Measurements from ENCODE around the gene SLC35F3.
A peak's percentile ranks its signal among the peaks of the same experiment; 100 is the strongest.

Gene SLC35F3

DNA sequence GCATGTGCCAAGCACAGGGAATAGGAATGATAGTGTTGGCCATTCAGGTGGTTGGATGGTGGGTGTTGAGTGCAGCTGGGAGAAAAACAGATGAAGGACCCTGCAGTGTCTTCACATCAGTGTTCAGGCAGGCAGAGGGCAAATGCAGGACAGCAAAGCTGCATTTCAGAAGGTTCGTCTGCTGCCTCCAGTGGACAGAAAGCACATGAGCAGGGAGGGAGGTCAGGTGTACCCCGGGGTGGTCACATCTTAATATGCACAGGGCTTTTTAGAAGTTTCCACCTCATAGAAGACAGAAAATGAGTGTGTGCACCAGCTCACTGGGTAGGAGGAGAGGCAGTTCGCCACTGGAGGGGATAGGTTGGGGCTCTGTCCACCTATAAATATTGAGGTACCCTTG lies 184.9 kb downstream of the SLC35F3 start:
- peak; percentile 92 for TF ChIP-seq CTCF (IDR thresholded peaks at IDR 0.05; ENCODE audit: low read depth, low read length)
- Histone ChIP-seq H3K36me3 (no peaks in the 10 kb centered on the region), H3K27me3 (ENCODE audit: insufficient read depth, low read depth, severe bottlenecking) (peaks cover 98% of the 10 kb centered on the region), H3K4me3 (ENCODE audit: low read depth, low read length) (no peak overlapping the region), H3K27ac (no peak overlapping the region), H3K9me3 (ENCODE audit: severe bottlenecking) (peaks cover 10% of the 10 kb centered on the region)
- DNase-seq: peak; percentile 40

- no peak for DNase-seq
- TF ChIP-seq CTCF (IDR thresholded peaks at IDR 0.05; ENCODE audit: low read depth, low read length): no peak
- no peak overlapping the region for H3K4me3 ChIP-seq (ENCODE audit: low read depth, low read length)
- H3K36me3 ChIP-seq: no peaks in the 10 kb centered on the region
- H3K27me3 ChIP-seq (ENCODE audit: insufficient read depth, low read depth, severe bottlenecking): peaks cover 98% of the 10 kb centered on the region
- H3K27ac ChIP-seq: no peak overlapping the region
- peaks cover 10% of the 10 kb centered on the region for H3K9me3 ChIP-seq (ENCODE audit: severe bottlenecking)
These were observed 186.0 kb downstream of the SLC35F3 start for GRCh38 chr1:234090212-234091064.

DNA sequence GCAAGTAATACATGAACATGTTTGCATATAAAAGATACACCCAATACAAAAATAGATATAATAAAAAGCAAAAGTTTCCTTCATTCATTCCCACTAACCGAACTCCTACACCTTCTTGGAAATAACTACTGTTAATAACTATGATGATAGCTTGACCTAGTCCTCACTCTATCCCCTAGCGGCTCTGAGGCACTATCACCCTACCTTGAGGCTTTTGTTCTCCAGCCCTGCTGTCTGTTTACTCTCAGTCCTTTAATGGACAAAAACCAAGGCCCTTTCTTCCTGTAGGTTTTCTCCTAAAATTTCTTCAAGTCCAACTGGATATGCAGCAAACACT lies 186.6 kb downstream of the SLC35F3 start:
- DNase-seq: no peak
- H3K36me3 ChIP-seq: no peaks in the 10 kb centered on the region
- H3K27ac ChIP-seq: no peak overlapping the region
- H3K4me3 ChIP-seq (ENCODE audit: low read depth, low read length): no peak overlapping the region
- H3K27me3 ChIP-seq (ENCODE audit: insufficient read depth, low read depth, severe bottlenecking): peaks cover 98% of the 10 kb centered on the region
- no peak for TF ChIP-seq CTCF (IDR thresholded peaks at IDR 0.05; ENCODE audit: low read depth, low read length)
- peaks cover 7% of the 10 kb centered on the region for H3K9me3 ChIP-seq (ENCODE audit: severe bottlenecking)

- DNase-seq: no peak
These were observed 187.4 kb downstream of the SLC35F3 start for GRCh38 chr1:234091876-234092275.

GRCh38 chr1:234093107-234093506 lies 188.6 kb downstream of the SLC35F3 start:
- no peak for DNase-seq
- Histone ChIP-seq H3K9me3 (ENCODE audit: severe bottlenecking) (peaks cover 11% of the 10 kb centered on the region), H3K36me3 (no peaks in the 10 kb centered on the region), H3K27me3 (ENCODE audit: insufficient read depth, low read depth, severe bottlenecking) (peaks cover 94% of the 10 kb centered on the region), H3K4me3 (ENCODE audit: low read depth, low read length) (no peak overlapping the region), H3K27ac (no peak overlapping the region)
- no peak for TF ChIP-seq CTCF (IDR thresholded peaks at IDR 0.05; ENCODE audit: low read depth, low read length)

More at GRCh38 chr1:234091876-234092275, 187.4 kb downstream of the SLC35F3 start:
- TF ChIP-seq CTCF (IDR thresholded peaks at IDR 0.05; ENCODE audit: low read depth, low read length): no peak
- no peaks in the 10 kb centered on the region for H3K36me3 ChIP-seq
- H3K27me3 ChIP-seq (ENCODE audit: insufficient read depth, low read depth, severe bottlenecking): peaks cover 98% of the 10 kb centered on the region
- no peak overlapping the region for H3K27ac ChIP-seq
- peaks cover 7% of the 10 kb centered on the region for H3K9me3 ChIP-seq (ENCODE audit: severe bottlenecking)
- no peak overlapping the region for H3K4me3 ChIP-seq (ENCODE audit: low read depth, low read length)

GRCh38 chr1:234093741-234094140 lies 189.3 kb downstream of the SLC35F3 start:
- H3K4me3 ChIP-seq (ENCODE audit: low read depth, low read length): no peak overlapping the region
- H3K27me3 ChIP-seq (ENCODE audit: insufficient read depth, low read depth, severe bottlenecking): peaks cover 89% of the 10 kb centered on the region
- DNase-seq: no peak
- no peak overlapping the region for H3K27ac ChIP-seq
- TF ChIP-seq CTCF (IDR thresholded peaks at IDR 0.05; ENCODE audit: low read depth, low read length): no peak
- H3K36me3 ChIP-seq: no peaks in the 10 kb centered on the region
- H3K9me3 ChIP-seq (ENCODE audit: severe bottlenecking): peaks cover 11% of the 10 kb centered on the region

Measured in WERI-Rb-1 (cell line).